HG03521 (cell line): ENCODE results near the gene SERPIND1.

ENCODE experiments used
- ATAC-seq: cut with Tn5 transposase; IDR thresholded peaks from one replicate; pipeline ENCODE4 v1.9.1; 2021; ENCODE audit warnings: mild to moderate bottlenecking, moderate library complexity; ENCODE audit not compliant: unreplicated experiment

The SERPIND1 gene

GRCh38 chr22:20792221-20792965 is 18.5 kb downstream of the SERPIND1 start:
- ATAC-seq: no peak

GRCh38 chr22:20792966-20793728 is 19.2 kb downstream of the SERPIND1 start:
- no peak for ATAC-seq

DNA sequence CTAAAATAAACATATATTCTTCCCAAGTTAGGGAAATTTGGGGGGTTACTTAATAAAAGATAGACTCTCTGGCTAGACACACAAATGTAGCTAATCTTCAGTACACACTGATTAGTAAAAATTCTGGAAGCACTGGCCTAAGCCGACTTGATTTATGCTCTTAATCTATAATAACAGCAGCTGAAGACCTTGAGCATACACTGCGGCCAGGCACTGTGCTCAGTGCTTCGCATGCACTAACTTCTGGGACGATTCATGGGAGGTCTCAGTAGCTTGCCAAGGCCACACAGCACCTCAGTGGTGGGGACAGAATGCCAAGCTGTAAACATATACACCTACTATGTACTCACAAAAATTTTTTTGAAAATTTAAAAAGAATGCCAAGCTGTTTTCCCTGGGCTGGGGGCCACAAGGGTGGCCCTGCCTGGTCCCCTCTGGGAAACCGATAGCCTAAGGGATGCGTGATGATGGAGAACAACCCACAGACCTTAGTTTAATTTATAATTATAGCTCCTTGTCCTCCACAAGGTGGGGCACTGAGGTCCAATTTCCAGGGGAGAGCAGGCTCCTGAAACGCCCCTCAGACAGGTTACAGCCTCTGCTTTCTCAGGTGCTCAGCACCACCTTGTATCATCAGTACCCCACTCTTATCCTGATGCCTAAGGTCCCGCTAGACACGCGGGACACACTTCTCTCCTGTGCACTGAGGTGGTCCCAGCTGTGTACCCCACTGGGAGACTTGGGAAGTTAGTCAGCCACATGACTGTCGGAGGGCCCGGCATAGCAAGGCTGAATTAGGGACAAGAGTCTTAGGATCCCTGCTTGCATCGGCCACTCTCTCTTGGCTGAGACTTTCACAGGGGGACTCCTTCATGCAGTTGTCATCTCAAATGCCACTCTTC is 20.1 kb downstream of the SERPIND1 start:
- ATAC-seq: no peak

GRCh38 chr22:20794650-20795413 is 20.9 kb downstream of the SERPIND1 start:
- no peak for ATAC-seq

GRCh38 chr22:20796731-20797130 is 22.8 kb downstream of the SERPIND1 start:
- no peak for ATAC-seq

- no peak for ATAC-seq
Observed at GRCh38 chr22:20798218-20798617, 24.3 kb downstream of the SERPIND1 start.

DNA sequence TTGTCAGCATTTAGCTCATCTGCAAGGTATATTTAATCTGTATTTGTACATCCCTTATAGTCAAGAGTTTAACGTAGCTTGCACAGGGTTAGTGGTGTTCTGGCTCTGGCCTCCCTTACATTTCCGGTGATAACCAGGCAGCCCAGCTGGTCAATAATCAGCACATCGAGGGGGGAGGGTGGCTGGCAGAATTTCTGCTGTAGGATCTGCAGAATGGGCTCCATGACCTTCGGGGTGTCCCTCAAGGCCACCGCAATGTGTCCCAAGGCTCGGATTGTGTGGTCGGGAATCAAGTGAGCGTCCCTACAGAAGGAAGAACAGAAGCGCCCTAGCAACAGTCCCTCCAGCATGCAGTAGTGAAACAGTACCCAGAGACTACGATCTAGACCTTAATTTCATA is 25.1 kb downstream of the SERPIND1 start:
- ATAC-seq: no peak

DNA sequence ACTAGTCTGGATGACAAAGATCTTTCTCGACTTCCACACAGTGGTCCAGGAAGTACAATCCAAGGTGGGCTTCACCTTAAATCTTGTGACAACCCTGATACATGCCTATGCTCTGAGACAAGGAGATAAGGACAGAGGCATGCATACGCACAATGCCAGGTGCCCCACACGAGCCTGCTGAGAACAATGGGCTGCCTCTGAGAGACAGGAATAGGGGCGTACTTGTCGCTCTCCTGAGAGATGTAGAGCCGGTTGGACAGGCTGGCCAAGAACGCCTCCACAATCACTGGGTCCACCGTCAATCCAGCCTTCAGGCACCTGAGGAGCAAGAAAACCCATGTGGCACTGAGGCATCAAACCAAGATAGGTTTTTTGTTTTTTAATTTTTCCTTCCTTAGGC is 25.5 kb downstream of the SERPIND1 start:
- ATAC-seq: no peak

GRCh38 chr22:20802452-20802851 is 28.5 kb downstream of the SERPIND1 start:
- ATAC-seq: no peak

DNA sequence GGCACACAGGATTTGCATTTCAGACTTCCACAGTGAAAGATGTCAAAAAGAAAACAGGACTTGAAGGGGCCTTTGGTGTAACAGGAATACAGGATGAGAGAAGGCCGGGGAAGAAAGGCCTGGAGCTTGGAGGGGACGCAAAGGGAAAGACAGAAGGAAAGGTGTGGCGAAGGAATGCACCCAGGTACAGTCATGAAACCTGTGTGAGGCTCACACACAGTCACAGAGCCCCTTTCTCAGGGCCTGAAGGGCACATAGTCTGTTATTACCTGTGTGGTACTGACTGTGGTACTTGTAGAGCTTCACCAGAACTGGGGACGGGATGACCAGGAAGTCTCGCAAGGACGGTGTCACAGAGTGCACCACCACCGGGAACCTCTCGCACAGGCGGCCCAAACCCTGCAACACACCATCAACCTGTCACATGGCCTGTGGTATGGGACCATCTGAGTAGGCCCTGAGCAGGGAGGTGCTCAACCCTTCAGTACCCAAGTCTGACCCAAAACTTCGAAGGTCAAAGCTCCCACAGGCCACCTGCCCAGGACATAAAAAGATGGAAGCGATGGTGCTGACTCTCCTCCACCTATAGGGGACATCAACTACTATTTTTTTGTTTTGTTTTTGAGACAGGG is 29.1 kb downstream of the SERPIND1 start:
- ATAC-seq: no peak

DNA sequence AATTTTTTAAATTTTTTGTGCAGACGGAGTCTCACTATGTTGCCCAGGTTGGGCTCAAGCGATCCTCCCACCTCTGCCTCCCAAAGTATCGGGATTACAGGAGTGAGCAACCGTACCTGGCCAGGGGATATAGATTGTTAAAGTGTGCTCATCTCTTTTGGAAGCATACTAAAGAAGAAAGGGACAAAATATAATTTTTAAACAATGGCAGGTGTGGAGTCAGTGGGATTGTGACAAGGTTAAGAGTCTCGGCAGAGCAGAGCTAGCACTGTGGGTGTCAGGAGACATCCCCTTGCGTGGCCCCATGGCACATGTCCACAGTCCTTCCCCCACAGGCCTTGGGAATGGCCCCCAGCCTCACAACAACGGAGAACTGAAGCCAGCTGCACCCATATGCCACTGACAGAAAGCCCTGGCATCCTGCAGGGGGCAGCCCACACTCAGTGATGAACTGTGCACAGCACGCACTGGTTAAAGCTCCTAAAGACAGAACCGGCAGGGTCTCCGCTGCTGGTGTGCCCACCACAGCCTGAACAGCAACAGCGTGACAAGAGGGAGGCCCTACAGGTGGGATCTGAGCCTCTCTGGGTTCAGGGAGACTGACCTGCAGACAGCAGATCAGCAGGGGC is 29.9 kb downstream of the SERPIND1 start:
- ATAC-seq: no peak

DNA sequence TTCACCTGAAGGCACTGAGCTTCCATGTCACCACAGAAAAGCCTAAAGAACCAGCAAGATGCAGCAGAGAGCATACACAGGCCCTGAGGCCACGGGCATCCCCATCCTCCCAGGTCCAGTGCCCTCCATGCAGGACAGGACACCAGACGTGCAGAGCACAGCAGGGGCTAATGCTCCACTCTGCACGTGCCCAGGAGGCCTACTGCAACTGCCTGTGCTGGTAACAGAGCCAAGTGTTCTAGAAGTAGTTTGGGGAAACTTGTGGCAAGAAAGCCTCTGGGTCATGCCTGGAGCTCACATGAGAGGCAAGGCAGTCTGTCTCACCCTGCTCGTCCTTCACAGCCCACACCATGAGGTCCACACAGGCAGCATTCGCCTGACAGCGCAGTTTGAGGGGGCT is 30.7 kb downstream of the SERPIND1 start:
- no peak for ATAC-seq

- ATAC-seq: no peak
Observed at GRCh38 chr22:20805972-20806471, 32.1 kb downstream of the SERPIND1 start.

GRCh38 chr22:20807315-20807752 is 33.4 kb downstream of the SERPIND1 start:
- no peak for ATAC-seq

DNA sequence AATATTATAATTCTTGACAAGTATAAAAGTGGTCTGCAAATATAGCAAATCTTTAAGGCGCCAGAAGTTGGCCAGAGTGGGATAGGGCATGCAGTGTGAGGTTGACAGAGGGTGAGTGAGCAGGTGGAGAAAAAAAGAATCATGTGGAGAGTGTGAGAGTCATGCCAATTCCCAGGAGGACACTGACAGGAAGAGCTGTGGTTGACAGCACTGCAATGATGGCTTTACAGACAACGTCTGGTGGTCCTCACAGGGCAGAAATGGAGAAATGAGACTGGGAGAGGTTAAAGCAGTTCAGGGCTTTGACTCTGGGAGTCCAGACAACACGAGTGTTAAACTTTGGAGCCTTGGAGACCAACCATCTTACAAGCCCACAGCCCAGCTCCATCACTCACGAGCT is 34.9 kb downstream of the SERPIND1 start:
- no peak for ATAC-seq

DNA sequence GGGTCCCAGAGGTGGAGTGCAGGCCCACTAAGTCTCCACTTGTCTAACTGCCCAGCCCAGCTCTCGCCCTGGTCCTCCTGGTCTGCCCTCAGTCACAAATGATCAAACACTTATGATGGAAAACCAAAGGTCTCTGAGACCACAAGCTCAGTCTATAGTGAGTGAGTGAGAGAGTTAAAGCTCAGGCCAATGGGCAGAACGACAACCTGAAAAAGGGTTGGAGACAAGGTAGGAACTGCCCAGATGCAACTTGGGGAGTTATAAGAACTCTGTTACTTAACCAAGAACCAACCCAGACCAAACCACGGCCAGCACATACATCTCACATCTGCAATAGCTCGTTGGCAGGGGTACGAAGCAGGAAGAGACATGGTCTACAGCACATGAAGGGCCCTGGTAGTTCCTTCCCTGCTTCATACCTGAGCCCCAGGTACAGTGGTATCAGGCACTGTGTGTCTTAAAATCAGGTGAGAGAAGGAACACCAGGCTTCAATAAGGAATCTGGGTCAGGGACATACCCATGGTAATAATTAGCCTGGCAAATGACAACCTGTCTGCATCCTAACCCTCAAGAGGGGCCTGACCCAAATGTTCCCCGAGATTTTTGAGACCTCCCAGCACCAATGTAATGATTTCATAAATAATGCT is 35.7 kb downstream of the SERPIND1 start:
- ATAC-seq: no peak

DNA sequence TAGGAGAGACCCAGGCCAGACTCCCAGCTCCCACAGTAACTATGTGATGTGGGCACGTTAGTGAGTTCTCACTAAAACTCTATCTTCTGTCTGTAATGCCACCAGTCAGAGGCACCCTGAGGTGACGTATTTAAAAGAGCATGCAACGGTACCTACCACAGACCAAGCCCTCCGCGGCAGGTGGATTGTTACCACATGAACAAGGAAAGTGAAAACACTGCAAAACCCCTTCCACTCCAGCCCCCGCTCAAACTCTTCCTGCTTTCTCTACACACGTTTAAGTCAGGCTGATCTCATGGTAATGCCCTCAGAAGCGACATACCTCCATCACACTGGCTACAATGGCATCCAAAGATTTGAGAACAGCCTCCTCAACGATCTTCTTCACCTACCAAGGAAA is 36.7 kb downstream of the SERPIND1 start:
- ATAC-seq: no peak

DNA sequence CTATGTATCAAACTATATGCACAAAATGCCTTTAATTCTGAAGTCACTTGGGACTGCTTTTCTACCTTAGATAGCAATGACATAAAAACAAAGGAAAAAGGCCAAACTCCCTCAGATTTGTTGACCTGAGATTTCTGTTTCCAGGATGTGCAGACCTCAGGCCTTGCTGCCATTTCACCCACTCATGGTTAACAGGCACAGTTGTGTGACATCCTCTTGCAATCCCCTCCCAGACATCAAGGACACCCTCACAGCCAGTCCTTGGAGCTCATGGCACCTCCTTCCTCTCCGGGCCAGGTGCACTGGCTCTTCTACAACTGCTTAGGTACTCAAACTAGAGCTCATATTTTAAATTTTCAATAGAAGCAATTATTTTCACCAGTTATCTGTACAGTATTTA is 37.3 kb downstream of the SERPIND1 start:
- ATAC-seq: no peak
